Measurements from ENCODE around the gene CEP41.

CEP41 gene

DNA sequence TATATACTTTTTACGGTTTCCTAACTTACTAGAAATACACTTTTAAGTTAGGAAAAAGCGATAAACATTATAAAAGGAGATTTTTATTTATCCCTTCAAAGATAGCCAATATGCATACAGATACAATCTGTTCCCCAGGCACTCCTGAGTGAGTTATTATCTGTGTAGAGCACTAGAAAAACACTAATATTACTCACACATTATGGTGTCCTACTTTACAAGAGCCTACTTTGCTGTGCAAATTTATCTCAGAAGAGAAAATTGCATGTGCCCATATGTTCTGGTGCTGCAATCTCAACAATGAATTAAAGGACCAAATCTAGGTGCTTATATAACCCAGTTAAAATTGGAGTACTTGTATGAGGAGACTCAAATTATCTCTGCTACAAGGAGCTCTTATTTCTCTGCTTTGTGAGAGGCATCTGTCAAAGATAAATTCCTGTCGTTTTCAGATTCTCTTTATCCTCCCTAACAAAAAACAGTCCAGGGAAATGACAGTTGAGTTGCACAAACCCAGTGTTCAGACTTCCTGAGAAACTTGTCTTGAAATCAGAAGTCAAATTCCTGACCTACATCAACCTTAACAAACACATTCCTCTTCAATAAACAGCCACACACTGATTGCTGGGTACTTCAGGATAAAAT is 31.6 kb downstream of the CEP41 start:
- Histone ChIP-seq H3K36me3 (ENCODE audit: control insufficient read depth, insufficient read depth, low read length) (no peaks in the 10 kb centered on the region), H3K27ac (no peak overlapping the region), H3K27me3 (ENCODE audit: control insufficient read depth, insufficient read depth, low read length) (no peaks in the 10 kb centered on the region), H3K9ac (no peak overlapping the region), H3K4me1 (no peaks in the 10 kb centered on the region), H3K9me3 (ENCODE audit: control insufficient read depth, low read length) (no peaks in the 10 kb centered on the region), H2AFZ (no peak overlapping the region), H3K79me2 (no peaks in the 10 kb centered on the region), H3K4me3 (ENCODE audit: low read depth, low read length) (no peak overlapping the region), H3K4me2 (ENCODE audit: low read length) (no peak overlapping the region)
- TF ChIP-seq, protein P1, sequence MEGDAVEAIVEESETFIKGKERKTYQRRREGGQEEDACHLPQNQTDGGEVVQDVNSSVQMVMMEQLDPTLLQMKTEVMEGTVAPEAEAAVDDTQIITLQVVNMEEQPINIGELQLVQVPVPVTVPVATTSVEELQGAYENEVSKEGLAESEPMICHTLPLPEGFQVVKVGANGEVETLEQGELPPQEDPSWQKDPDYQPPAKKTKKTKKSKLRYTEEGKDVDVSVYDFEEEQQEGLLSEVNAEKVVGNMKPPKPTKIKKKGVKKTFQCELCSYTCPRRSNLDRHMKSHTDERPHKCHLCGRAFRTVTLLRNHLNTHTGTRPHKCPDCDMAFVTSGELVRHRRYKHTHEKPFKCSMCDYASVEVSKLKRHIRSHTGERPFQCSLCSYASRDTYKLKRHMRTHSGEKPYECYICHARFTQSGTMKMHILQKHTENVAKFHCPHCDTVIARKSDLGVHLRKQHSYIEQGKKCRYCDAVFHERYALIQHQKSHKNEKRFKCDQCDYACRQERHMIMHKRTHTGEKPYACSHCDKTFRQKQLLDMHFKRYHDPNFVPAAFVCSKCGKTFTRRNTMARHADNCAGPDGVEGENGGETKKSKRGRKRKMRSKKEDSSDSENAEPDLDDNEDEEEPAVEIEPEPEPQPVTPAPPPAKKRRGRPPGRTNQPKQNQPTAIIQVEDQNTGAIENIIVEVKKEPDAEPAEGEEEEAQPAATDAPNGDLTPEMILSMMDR (IDR thresholded peaks at IDR 0.05): no peak

DNA sequence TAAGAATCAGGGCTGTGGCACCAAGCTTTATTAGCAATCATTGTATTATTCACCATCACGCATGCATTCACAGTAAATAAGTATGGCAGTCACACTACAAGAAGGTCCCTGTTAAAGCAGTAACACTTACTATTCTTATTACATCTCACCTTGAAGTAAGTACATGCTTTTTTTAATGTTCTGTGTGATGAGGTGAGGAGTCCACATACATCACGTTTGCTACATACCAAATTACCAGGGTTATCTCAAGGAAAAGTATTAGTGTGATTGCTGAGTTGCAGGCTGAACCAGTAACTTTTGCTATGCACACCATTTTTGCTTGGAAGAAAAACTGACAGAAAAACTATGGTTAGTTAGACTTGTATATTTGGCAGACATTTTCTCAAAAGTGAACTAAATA is 35.8 kb downstream of the CEP41 start:
- H3K4me1 ChIP-seq: no peaks in the 10 kb centered on the region
- no peak overlapping the region for H3K9ac ChIP-seq
- H3K4me2 ChIP-seq (ENCODE audit: low read length): no peak overlapping the region
- no peaks in the 10 kb centered on the region for H3K9me3 ChIP-seq (ENCODE audit: control insufficient read depth, low read length)
- H3K27me3 ChIP-seq (ENCODE audit: control insufficient read depth, insufficient read depth, low read length): no peaks in the 10 kb centered on the region
- H3K27ac ChIP-seq: no peak overlapping the region
- no peak overlapping the region for H2AFZ ChIP-seq
- H3K36me3 ChIP-seq (ENCODE audit: control insufficient read depth, insufficient read depth, low read length): no peaks in the 10 kb centered on the region
- no peak overlapping the region for H3K4me3 ChIP-seq (ENCODE audit: low read depth, low read length)
- H3K79me2 ChIP-seq: no peaks in the 10 kb centered on the region
- TF ChIP-seq, protein P1 (IDR thresholded peaks at IDR 0.05): no peak

DNA sequence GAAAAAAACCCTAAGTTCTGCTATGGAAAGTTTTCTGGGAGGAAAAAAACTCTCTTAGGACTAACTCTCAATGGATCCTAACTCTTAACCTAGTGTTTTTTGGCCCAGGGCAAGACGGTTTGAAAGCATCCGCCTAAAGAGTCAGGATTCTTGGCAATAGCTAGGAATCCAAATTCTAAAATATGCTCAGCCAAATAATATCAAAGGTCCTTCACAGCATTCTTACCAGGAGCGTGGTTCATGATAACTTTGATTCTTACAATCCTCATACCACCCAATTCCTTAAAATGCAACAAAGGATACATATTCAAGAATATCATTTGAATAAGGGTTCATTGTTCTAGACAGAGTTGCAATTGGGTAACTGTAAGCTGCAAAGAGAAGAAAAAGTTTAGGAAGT is 39.2 kb downstream of the CEP41 start:
- H3K9me3 ChIP-seq (ENCODE audit: control insufficient read depth, low read length): no peaks in the 10 kb centered on the region
- no peaks in the 10 kb centered on the region for H3K36me3 ChIP-seq (ENCODE audit: control insufficient read depth, insufficient read depth, low read length)
- H3K27me3 ChIP-seq (ENCODE audit: control insufficient read depth, insufficient read depth, low read length): no peaks in the 10 kb centered on the region
- H3K4me3 ChIP-seq (ENCODE audit: low read depth, low read length): no peak overlapping the region
- no peak overlapping the region for H3K4me2 ChIP-seq (ENCODE audit: low read length)
- H3K9ac ChIP-seq: no peak overlapping the region
- H3K79me2 ChIP-seq: no peaks in the 10 kb centered on the region
- H2AFZ ChIP-seq: no peak overlapping the region
- H3K27ac ChIP-seq: no peak overlapping the region
- no peaks in the 10 kb centered on the region for H3K4me1 ChIP-seq
- TF ChIP-seq, protein P1 (IDR thresholded peaks at IDR 0.05): no peak

DNA sequence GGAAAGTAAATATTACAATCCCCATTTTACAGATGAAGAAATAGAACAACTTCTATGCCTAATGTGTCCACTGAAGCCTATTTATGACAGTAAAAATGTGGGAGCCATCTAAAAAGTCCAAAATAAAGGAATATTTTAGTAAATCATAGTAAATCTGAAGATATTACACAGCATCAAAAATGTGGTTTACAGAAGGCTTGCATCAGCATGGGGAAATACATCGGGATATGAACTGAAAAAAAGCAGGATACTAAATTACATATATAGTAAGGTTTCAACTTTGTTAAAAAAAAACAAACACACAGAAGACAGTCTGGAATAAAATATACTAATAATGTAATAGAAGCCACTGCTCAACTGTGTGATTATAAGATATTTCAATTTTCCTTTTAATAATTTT is 39.7 kb downstream of the CEP41 start:
- TF ChIP-seq, protein P1 (IDR thresholded peaks at IDR 0.05): no peak
- H3K36me3 ChIP-seq (ENCODE audit: control insufficient read depth, insufficient read depth, low read length): no peaks in the 10 kb centered on the region
- no peak overlapping the region for H2AFZ ChIP-seq
- no peak overlapping the region for H3K4me3 ChIP-seq (ENCODE audit: low read depth, low read length)
- H3K27ac ChIP-seq: no peak overlapping the region
- H3K4me1 ChIP-seq: no peaks in the 10 kb centered on the region
- H3K79me2 ChIP-seq: no peaks in the 10 kb centered on the region
- no peak overlapping the region for H3K4me2 ChIP-seq (ENCODE audit: low read length)
- H3K27me3 ChIP-seq (ENCODE audit: control insufficient read depth, insufficient read depth, low read length): no peaks in the 10 kb centered on the region
- H3K9ac ChIP-seq: no peak overlapping the region
- H3K9me3 ChIP-seq (ENCODE audit: control insufficient read depth, low read length): no peaks in the 10 kb centered on the region

DNA sequence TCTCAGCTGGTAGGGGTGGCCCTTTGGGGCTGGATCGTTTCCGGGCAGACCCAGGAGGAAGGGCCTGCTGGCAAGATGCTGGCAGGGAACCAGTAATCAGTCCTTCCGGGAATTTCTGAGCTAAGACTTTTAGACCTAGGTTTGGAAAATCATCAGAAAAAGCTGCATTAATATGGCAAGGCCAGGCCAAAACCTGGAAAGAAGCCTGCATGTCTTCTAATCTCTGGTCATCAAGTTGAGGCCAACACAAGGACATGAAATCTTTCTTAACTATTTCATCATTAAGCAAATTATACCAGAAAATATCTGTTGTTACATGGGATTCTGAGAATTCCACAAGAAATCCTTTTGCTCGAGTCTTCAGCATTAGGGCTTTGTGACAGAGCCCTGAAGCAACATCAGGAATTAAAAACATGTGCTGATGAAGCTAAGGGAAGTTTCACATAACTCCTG is 40.7 kb downstream of the CEP41 start:
- Histone ChIP-seq H3K9ac (no peak overlapping the region), H2AFZ (no peak overlapping the region), H3K27me3 (ENCODE audit: control insufficient read depth, insufficient read depth, low read length) (no peaks in the 10 kb centered on the region), H3K36me3 (ENCODE audit: control insufficient read depth, insufficient read depth, low read length) (no peaks in the 10 kb centered on the region), H3K27ac (no peak overlapping the region), H3K4me3 (ENCODE audit: low read depth, low read length) (no peak overlapping the region), H3K9me3 (ENCODE audit: control insufficient read depth, low read length) (no peaks in the 10 kb centered on the region), H3K4me1 (no peaks in the 10 kb centered on the region), H3K4me2 (ENCODE audit: low read length) (no peak overlapping the region), H3K79me2 (no peaks in the 10 kb centered on the region)
- TF ChIP-seq, protein P1 (IDR thresholded peaks at IDR 0.05): no peak
